ENCODE results near the gene SLC26A3. TPM values are rescaled to one million over a fixed set of nuclear protein-coding genes. Genes with fewer than 3 reads are reported as not detected.

Gene SLC26A3
- total and polyA plus RNA-seq, 10 of the 15 experiments (the other 5 are each of a cell fraction or from before 2014, with no cell fraction given): 0.46 TPM; not detected in 9

DNA sequence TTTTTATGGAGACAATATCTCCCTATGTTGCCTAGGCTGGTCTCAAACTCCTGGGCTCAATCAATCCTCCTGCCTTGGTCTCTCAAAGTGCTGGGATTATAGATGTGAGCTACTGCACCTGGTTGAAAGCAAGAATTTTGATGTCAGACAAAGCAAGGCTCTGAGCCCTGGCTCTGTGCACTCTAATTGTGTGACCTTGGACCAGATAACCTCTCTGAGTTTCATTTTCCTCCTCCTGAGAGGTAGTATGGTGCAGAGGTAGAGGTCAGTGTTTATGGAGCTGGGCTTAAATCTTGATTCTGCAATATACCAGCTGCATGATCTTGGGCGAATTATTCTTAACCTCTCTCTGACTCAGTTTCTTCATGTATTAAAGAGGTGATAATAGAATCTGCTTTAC, 31.4 kb upstream of the SLC26A3 start:
- no peak overlapping the region for H3K27ac ChIP-seq (ENCODE audit: control insufficient read depth, insufficient read depth)
- H3K27me3 ChIP-seq (replicated peaks in 1 of 2; ENCODE audit: control insufficient read depth in 2 of 2, insufficient read depth in 2 of 2, low read length in 1 of 2): peaks cover 0 to 1% of the 10 kb centered on the region in 2 experiments; a peak in 3 of 4 replicates
- TF ChIP-seq ZNF24 (IDR thresholded peaks at IDR 0.05): no peak
- no peak for TF ChIP-seq CREB1 (IDR thresholded peaks at IDR 0.05; ENCODE audit: low read depth)
- no peak for TF ChIP-seq GABPA (IDR thresholded peaks at IDR 0.05; ENCODE audit: low read depth)
- no peak for TF ChIP-seq NRF1 (conservative IDR thresholded peaks at IDR 0.05; ENCODE audit: low read depth, low read length)
- TF ChIP-seq SMAD5 (IDR thresholded peaks at IDR 0.05; ENCODE audit: low read depth): no peak
- TF ChIP-seq, protein P1, sequence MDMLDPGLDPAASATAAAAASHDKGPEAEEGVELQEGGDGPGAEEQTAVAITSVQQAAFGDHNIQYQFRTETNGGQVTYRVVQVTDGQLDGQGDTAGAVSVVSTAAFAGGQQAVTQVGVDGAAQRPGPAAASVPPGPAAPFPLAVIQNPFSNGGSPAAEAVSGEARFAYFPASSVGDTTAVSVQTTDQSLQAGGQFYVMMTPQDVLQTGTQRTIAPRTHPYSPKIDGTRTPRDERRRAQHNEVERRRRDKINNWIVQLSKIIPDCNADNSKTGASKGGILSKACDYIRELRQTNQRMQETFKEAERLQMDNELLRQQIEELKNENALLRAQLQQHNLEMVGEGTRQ (IDR thresholded peaks at IDR 0.05; ENCODE audit: borderline replicate concordance, low read depth, low read length): no peak
- no peak for TF ChIP-seq CREM (IDR thresholded peaks at IDR 0.05; ENCODE audit: low read depth)
- TF ChIP-seq ZNF207 (IDR thresholded peaks at IDR 0.05; ENCODE audit: borderline replicate concordance): no peak
- no peak for TF ChIP-seq HCFC1 (IDR thresholded peaks at IDR 0.05; ENCODE audit: low read length)
- TF ChIP-seq SIX5 (IDR thresholded peaks at IDR 0.05; ENCODE audit: low read depth, low read length, severe bottlenecking): no peak
- no peak for TF ChIP-seq JUND (IDR thresholded peaks at IDR 0.05; ENCODE audit: low read depth, low read length)
- TF ChIP-seq FOS (IDR thresholded peaks at IDR 0.05; ENCODE audit: borderline replicate concordance, extremely low read depth, insufficient read length): no peak
- TF ChIP-seq, protein P2, sequence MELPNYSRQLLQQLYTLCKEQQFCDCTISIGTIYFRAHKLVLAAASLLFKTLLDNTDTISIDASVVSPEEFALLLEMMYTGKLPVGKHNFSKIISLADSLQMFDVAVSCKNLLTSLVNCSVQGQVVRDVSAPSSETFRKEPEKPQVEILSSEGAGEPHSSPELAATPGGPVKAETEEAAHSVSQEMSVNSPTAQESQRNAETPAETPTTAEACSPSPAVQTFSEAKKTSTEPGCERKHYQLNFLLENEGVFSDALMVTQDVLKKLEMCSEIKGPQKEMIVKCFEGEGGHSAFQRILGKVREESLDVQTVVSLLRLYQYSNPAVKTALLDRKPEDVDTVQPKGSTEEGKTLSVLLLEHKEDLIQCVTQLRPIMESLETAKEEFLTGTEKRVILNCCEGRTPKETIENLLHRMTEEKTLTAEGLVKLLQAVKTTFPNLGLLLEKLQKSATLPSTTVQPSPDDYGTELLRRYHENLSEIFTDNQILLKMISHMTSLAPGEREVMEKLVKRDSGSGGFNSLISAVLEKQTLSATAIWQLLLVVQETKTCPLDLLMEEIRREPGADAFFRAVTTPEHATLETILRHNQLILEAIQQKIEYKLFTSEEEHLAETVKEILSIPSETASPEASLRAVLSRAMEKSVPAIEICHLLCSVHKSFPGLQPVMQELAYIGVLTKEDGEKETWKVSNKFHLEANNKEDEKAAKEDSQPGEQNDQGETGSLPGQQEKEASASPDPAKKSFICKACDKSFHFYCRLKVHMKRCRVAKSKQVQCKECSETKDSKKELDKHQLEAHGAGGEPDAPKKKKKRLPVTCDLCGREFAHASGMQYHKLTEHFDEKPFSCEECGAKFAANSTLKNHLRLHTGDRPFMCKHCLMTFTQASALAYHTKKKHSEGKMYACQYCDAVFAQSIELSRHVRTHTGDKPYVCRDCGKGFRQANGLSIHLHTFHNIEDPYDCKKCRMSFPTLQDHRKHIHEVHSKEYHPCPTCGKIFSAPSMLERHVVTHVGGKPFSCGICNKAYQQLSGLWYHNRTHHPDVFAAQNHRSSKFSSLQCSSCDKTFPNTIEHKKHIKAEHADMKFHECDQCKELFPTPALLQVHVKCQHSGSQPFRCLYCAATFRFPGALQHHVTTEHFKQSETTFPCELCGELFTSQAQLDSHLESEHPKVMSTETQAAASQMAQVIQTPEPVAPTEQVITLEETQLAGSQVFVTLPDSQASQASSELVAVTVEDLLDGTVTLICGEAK (IDR thresholded peaks at IDR 0.05; ENCODE audit: borderline replicate concordance): no peak
- TF ChIP-seq HDAC6 (IDR thresholded peaks at IDR 0.05; ENCODE audit: unreplicated experiment): no peak
- no peak for TF ChIP-seq ATF7 (IDR thresholded peaks at IDR 0.05; ENCODE audit: low read depth)
- TF ChIP-seq RFX5 (IDR thresholded peaks at IDR 0.05; ENCODE audit: low read depth, low read length): no peak
- TF ChIP-seq IKZF2 (IDR thresholded peaks at IDR 0.05): no peak
- TF ChIP-seq, protein P3, sequence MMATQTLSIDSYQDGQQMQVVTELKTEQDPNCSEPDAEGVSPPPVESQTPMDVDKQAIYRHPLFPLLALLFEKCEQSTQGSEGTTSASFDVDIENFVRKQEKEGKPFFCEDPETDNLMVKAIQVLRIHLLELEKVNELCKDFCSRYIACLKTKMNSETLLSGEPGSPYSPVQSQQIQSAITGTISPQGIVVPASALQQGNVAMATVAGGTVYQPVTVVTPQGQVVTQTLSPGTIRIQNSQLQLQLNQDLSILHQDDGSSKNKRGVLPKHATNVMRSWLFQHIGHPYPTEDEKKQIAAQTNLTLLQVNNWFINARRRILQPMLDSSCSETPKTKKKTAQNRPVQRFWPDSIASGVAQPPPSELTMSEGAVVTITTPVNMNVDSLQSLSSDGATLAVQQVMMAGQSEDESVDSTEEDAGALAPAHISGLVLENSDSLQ (IDR thresholded peaks at IDR 0.05): no peak
- TF ChIP-seq MTA3 (IDR thresholded peaks at IDR 0.05; ENCODE audit: borderline replicate concordance, low read length): no peak
- TF ChIP-seq RCOR1 (conservative IDR thresholded peaks at IDR 0.05; ENCODE audit: low read depth, low read length): no peak
- no peak overlapping the region for H2AFZ ChIP-seq (ENCODE audit: control insufficient read depth, low read depth, low read length)
- CTCF ChIA-PET: no interaction called here
- SMC1A ChIA-PET (ENCODE audit: uncharacterized antibody, unreplicated experiment): no interaction called here
- H3K4me3 ChIP-seq: no peak overlapping the region
- POLR2A ChIA-PET: no interaction called here
- intact Hi-C loops (cut with micrococcal nuclease; ENCODE audit: unreplicated experiment): no loop called here
- in situ Hi-C loops (cut with MboI): no loop called here
- no peaks in the 10 kb centered on the region for H4K20me1 ChIP-seq (ENCODE audit: control insufficient read depth, insufficient read depth)
- no peaks in the 10 kb centered on the region for H3K9me3 ChIP-seq (replicated peaks; ENCODE audit: control insufficient read depth, insufficient read depth, low read length)
- ATAC-seq (no peak), FAIRE-seq (no peak), DNase-seq (ENCODE audit: low read depth, low spot score) (no peak)
- RAD21 ChIA-PET (ENCODE audit: unreplicated experiment): no interaction called here
- BruUV-seq (replicated peaks): no TSS peak
- no peak overlapping the region for H3K4me2 ChIP-seq (ENCODE audit: control insufficient read depth, insufficient read depth)
- no peaks in the 10 kb centered on the region for H3K36me3 ChIP-seq (ENCODE audit: control insufficient read depth in 2 of 2, insufficient read depth in 2 of 2, low read length in 1 of 2)
- H3K79me2 ChIP-seq (ENCODE audit: control insufficient read depth, insufficient read depth, low read length): no peaks in the 10 kb centered on the region
- no peak overlapping the region for H3K9ac ChIP-seq (ENCODE audit: control insufficient read depth, insufficient read depth, low read length)
- 5% methylated on average over 1 of the region's 1 CpG for WGBS (ENCODE audit: insufficient coverage, insufficient replicate concordance, low lambda C conversion rate, missing lambda C conversion rate)
- H3K4me1 ChIP-seq (ENCODE audit: control insufficient read depth, insufficient read depth, low read length): no peaks in the 10 kb centered on the region

Data from GM12878 (cell line).